IMR-90 (cell line): ENCODE measurements around the gene KITLG. TPM values are rescaled to one million over a fixed set of nuclear protein-coding genes. Genes with fewer than 3 reads are reported as not detected.
A peak's percentile ranks its signal among the peaks of the same experiment; 100 is the strongest.

Experiments used
- ATAC-seq: fragments of 200-7000 bp; cut with Tn5 transposase; 2 replicates; pipeline ENCODE4 v1.9.1; 2020; ENCODE audit warnings: low read depth, mild to moderate bottlenecking, moderate library complexity
- BruUV-seq: library from RNA; stranded (reverse); fragments of 400-500 nt; replicated peaks from 2 replicates; lab custom pipeline; 2021; lab: Mats Ljungman, UMichigan
- CTCF ChIA-PET: fragments of 300-600 bp; formaldehyde crosslinking; extraction: SDS; loops from one replicate; lab custom pipeline; 2021; ENCODE audit warnings: antibody characterized with exemption; lab: Yijun Ruan, JAX
- POLR2A ChIA-PET: fragments of 300-600 bp; sonication (Branson Sonifier 250); formaldehyde crosslinking; loops from one replicate; lab custom pipeline; 2022; ENCODE audit warnings: antibody characterized with exemption; ENCODE audit not compliant: unreplicated experiment; lab: Charles Lee
- DNase-seq: peaks from one replicate; pipeline ENCODE4 v3.0.0; 2013
- H2AFZ ChIP-seq: replicated peaks from 2 replicates; pipeline ENCODE3; 2013; ENCODE audit warnings: low read length, mild to moderate bottlenecking; ENCODE audit not compliant: poor library complexity
- H2AK5ac ChIP-seq: 2 replicates; pipeline ENCODE4 v1.6.1; 2013; ENCODE audit warnings: low read depth, low read length, inconsistent platforms
- H2AK9ac ChIP-seq: replicated peaks from 2 replicates; pipeline ENCODE3; 2013; ENCODE audit warnings: mild to moderate bottlenecking, low read depth, low read length, moderate library complexity; ENCODE audit not compliant: poor library complexity
- H2BK120ac ChIP-seq: 2 replicates; pipeline ENCODE4 v1.6.1; 2013; ENCODE audit warnings: low read depth, low read length, inconsistent platforms
- H2BK15ac ChIP-seq: 3 replicates; pipeline ENCODE4 v1.6.1; 2013; ENCODE audit warnings: low read depth, low read length, inconsistent platforms
- H2BK20ac ChIP-seq: 2 replicates; pipeline ENCODE4 v1.6.1; 2013; ENCODE audit warnings: low read depth, mild to moderate bottlenecking, inconsistent platforms, low read length, moderate library complexity
- H2BK5ac ChIP-seq: 2 replicates; pipeline ENCODE4 v1.6.1; 2013; ENCODE audit warnings: mild to moderate bottlenecking, low read depth, low read length, inconsistent platforms; ENCODE audit not compliant: poor library complexity, severe bottlenecking
- H3K14ac ChIP-seq: replicated peaks from 2 replicates; pipeline ENCODE4 v1.6.1; 2013; ENCODE audit warnings: low read depth, low read length, inconsistent platforms
- H3K18ac ChIP-seq: 2 replicates; pipeline ENCODE4 v1.6.1; 2013; ENCODE audit warnings: low read depth, low read length, control low read depth
- H3K23ac ChIP-seq: 2 replicates; pipeline ENCODE4 v1.6.1; 2013; ENCODE audit warnings: low read depth, low read length, inconsistent platforms
- H3K27ac ChIP-seq: 2 replicates; pipeline ENCODE4 v1.5.1; 2013; ENCODE audit warnings: mild to moderate bottlenecking, control low read depth, low read length; ENCODE audit not compliant: insufficient read depth
- H3K27me3 ChIP-seq: 2 replicates; pipeline ENCODE4 v1.6.1; 2013; ENCODE audit warnings: low read length; ENCODE audit not compliant: control insufficient read depth, insufficient read depth
- H3K36me3 ChIP-seq: 2 replicates; pipeline ENCODE4 v1.6.1; 2013; ENCODE audit warnings: low read length, mixed read lengths; ENCODE audit not compliant: control insufficient read depth, insufficient read depth
- H3K4ac ChIP-seq: 2 replicates; pipeline ENCODE4 v1.6.1; 2013; ENCODE audit warnings: low read depth, low read length, inconsistent platforms
- H3K4me1 ChIP-seq: 2 replicates; pipeline ENCODE4 v1.6.1; 2013; ENCODE audit warnings: low read length, mixed read lengths; ENCODE audit not compliant: control insufficient read depth, insufficient read depth
- H3K4me2 ChIP-seq: 2 replicates; pipeline ENCODE4 v1.6.1; 2013; ENCODE audit warnings: low read depth, mild to moderate bottlenecking, control low read depth, low read length, moderate library complexity
- H3K4me3 ChIP-seq: 2 replicates; pipeline ENCODE4 v1.5.1; 2013; ENCODE audit warnings: low read depth, mild to moderate bottlenecking, control low read depth, low read length, moderate library complexity; ENCODE audit not compliant: insufficient read depth
- H3K56ac ChIP-seq: 2 replicates; pipeline ENCODE4 v1.6.1; 2013; ENCODE audit warnings: low read length, inconsistent platforms; ENCODE audit not compliant: insufficient read depth; ENCODE audit errors: extremely low read depth
- H3K79me1 ChIP-seq, 2 experiments: 2 replicates each; pipeline ENCODE4 v1.6.1; 2013; ENCODE audit warnings: low read length in 2 of 2, inconsistent platforms in 1 of 2, low read depth in 1 of 2
- H3K9ac ChIP-seq: 2 replicates; pipeline ENCODE4 v1.6.1; 2013; ENCODE audit warnings: low read depth, low read length, control low read depth
- H3K9me1 ChIP-seq: 2 replicates; pipeline ENCODE4 v1.6.1; 2013; ENCODE audit warnings: low read length, inconsistent platforms; ENCODE audit not compliant: insufficient read depth
- H3K9me3 ChIP-seq: 2 replicates; pipeline ENCODE4 v1.6.1; 2013; ENCODE audit warnings: low read length; ENCODE audit not compliant: control insufficient read depth, insufficient read depth
- H4K20me1 ChIP-seq: 2 replicates; pipeline ENCODE4 v1.6.1; 2013; ENCODE audit warnings: low read length, inconsistent platforms; ENCODE audit not compliant: insufficient read depth
- H4K5ac ChIP-seq: 2 replicates; pipeline ENCODE4 v1.6.1; 2013; ENCODE audit warnings: mild to moderate bottlenecking, low read depth, low read length, control low read depth
- H4K8ac ChIP-seq, 2 experiments: 2 replicates each; pipeline ENCODE4 v1.6.1; 2013; ENCODE audit warnings: low read depth in 2 of 2, low read length in 2 of 2, control low read depth in 1 of 2, inconsistent platforms in 1 of 2
- H4K91ac ChIP-seq: 2 replicates; pipeline ENCODE4 v1.6.1; 2013; ENCODE audit warnings: low read depth, low read length, inconsistent platforms; ENCODE audit not compliant: insufficient read depth
- BHLHE40 ChIP-seq: fragments of 150-350 bp; IDR thresholded peaks from 2 replicates; pipeline ENCODE4 v1.6.1; 2016; ENCODE audit warnings: mild to moderate bottlenecking, low read depth, low read length
- CEBPB ChIP-seq: IDR thresholded peaks from 2 replicates; pipeline ENCODE4 v1.6.1; 2012; ENCODE audit warnings: low read depth, low read length, improper control_type of control experiment
- CHD1 ChIP-seq: IDR thresholded peaks from 2 replicates; pipeline ENCODE4 v1.6.1; 2012; ENCODE audit warnings: low read depth, low read length, improper control_type of control experiment
- FOS ChIP-seq: fragments of 150-350 bp; IDR thresholded peaks from 2 replicates; pipeline ENCODE4 v1.6.1; 2016; ENCODE audit warnings: low read depth, low read length
- MAFK ChIP-seq: IDR thresholded peaks from 2 replicates; pipeline ENCODE4 v1.6.1; 2012; ENCODE audit warnings: low read depth, low read length, improper control_type of control experiment
- MAZ ChIP-seq: IDR thresholded peaks from 2 replicates; pipeline ENCODE4 v1.6.1; 2012; ENCODE audit warnings: low read depth, mild to moderate bottlenecking, low read length, improper control_type of control experiment, moderate library complexity, borderline replicate concordance
- MXI1 ChIP-seq: IDR thresholded peaks from 2 replicates; pipeline ENCODE4 v1.6.1; 2012; ENCODE audit warnings: low read depth, mild to moderate bottlenecking, low read length, moderate library complexity, borderline replicate concordance
- NFE2L2 ChIP-seq: fragments of 150-350 bp; IDR thresholded peaks from 2 replicates; pipeline ENCODE4 v1.6.1; 2016; ENCODE audit warnings: low read depth, mild to moderate bottlenecking, low read length
- POLR2A ChIP-seq: IDR thresholded peaks from 2 replicates; pipeline ENCODE4 v1.6.1; 2012; ENCODE audit warnings: mild to moderate bottlenecking, low read depth, low read length
- RAD21 ChIP-seq: IDR thresholded peaks from 2 replicates; pipeline ENCODE4 v1.6.1; 2012; ENCODE audit warnings: low read length, improper control_type of control experiment
- RCOR1 ChIP-seq: IDR thresholded peaks from 2 replicates; pipeline ENCODE4 v1.6.1; 2012; ENCODE audit warnings: mild to moderate bottlenecking, low read length, improper control_type of control experiment; ENCODE audit not compliant: insufficient replicate concordance
- RFX5 ChIP-seq: IDR thresholded peaks from 2 replicates; pipeline ENCODE4 v1.8.0; 2012; ENCODE audit warnings: low read depth, mild to moderate bottlenecking, low read length, moderate library complexity
- SMC3 ChIP-seq: fragments of 150-350 bp; IDR thresholded peaks from 2 replicates; pipeline ENCODE4 v1.6.1; 2016; ENCODE audit warnings: low read depth, mild to moderate bottlenecking, antibody characterized with exemption, low read length, moderate library complexity
- USF2 ChIP-seq: fragments of 150-350 bp; IDR thresholded peaks from 2 replicates; pipeline ENCODE4 v1.6.1; 2017; ENCODE audit warnings: mild to moderate bottlenecking, antibody characterized with exemption, low read length, low read depth
- WGBS, 2 experiments: methylation state at CpG; one replicate each; pipeline versions ENCODE4 v1.1.5 to v1.1.7; 2013; ENCODE audit warnings: missing lambda C conversion rate in 2 of 2; ENCODE audit not compliant: insufficient read length in 1 of 2; ENCODE audit errors: extremely low coverage in 2 of 2; 5-methylcytosine and 5-hydroxymethylcytosine counted together
- dilution Hi-C: fragments of 300-500 bp; cut with HindIII; formaldehyde crosslinking; loops from one replicate; pipeline ENCODE4 v1.14.3; 2018; ENCODE audit warnings: low sequenced_read_pairs; ENCODE audit not compliant: unreplicated experiment
- in situ Hi-C: fragments of 300-500 bp; cut with MboI; formaldehyde crosslinking; loops from 3 replicates; pipeline ENCODE4 v1.14.3; 2019; ENCODE audit warnings: low sequenced_read_pairs, inconsistent platforms, mixed read lengths
- intact Hi-C: fragments of 100-400 bp; cut with micrococcal nuclease; formaldehyde crosslinking; loops from 2 replicates; pipeline ENCODE4 v1.10.0; 2022
- polyA plus RNA-seq, 3 experiments: library from polyadenylated mRNA; depleted of rRNA; stranded (reverse); fragments of >200 nt; gene quantifications; 2 replicates each; pipeline ENCODE4 v1.2.3, GENCODE V29; 2012; ENCODE audit warnings: low replicate concordance in 1 of 3
- total RNA-seq: library from RNA; depleted of rRNA; stranded (reverse); fragments of >200 nt; gene quantifications from 2 replicates; pipeline ENCODE4 v1.2.3, GENCODE V29; 2012
- TF ChIP-seq, protein P1 (sequence below): fragments of 150-350 bp; IDR thresholded peaks from 2 replicates; pipeline ENCODE4 v1.6.1; 2016; ENCODE audit warnings: low read depth, mild to moderate bottlenecking, low read length, moderate library complexity, borderline replicate concordance
- TF ChIP-seq, protein P2 (sequence below): conservative IDR thresholded peaks from 2 replicates; pipeline ENCODE4 v1.5.1; 2012; ENCODE audit warnings: mild to moderate bottlenecking, low read depth, low read length, improper control_type of control experiment

Gene KITLG
- total and polyA plus RNA-seq, 2 of the 4 experiments (the other 2 are of a cell fraction), result 14.5 to 87.5 TPM

DNA sequence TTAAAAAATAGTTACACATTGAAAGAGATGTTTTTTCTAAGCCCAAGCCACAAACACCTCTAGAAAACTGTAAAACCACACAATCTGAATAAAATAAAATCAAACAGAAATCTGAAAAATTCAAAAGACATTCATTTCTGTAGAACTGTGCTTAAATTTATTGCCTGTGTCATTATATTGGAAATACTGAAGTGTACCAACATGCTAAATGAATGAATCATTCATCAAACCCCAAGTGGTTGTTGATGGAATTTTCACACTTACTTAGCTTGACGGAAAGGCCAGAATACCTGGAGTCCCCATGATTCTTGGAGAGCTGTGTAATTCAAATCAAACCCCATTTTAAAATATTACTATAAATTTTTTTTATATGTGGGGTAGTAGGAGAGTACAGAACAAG lies 2.7 kb downstream of the KITLG start:
- H2BK5ac ChIP-seq, result no peak overlapping the region
- peaks cover 2% of the 10 kb centered on the region; the same call in 1 of the 2 replicates for H3K36me3 ChIP-seq
- no peak overlapping the region for H2BK20ac ChIP-seq
- no CpG with 5 or more reads among the region's 1 CpG for WGBS, 2 experiments
- H3K9me3 ChIP-seq, result no peaks in the 10 kb centered on the region
- H2AFZ ChIP-seq, result no peak overlapping the region
- no peak overlapping the region for H3K56ac ChIP-seq
- H3K4me1 ChIP-seq, result peaks cover 13% of the 10 kb centered on the region
- peaks cover 7% of the 10 kb centered on the region; the same call in 1 of the 2 replicates for H3K9me1 ChIP-seq
- no peak overlapping the region for H4K5ac ChIP-seq
- H2BK120ac ChIP-seq, result no peak overlapping the region
- H4K20me1 ChIP-seq, result peaks cover 33% of the 10 kb centered on the region
- no peak overlapping the region for H4K8ac ChIP-seq
- H3K27me3 ChIP-seq, result no peaks in the 10 kb centered on the region
- H3K27ac ChIP-seq, result no peak overlapping the region
- no peak for ATAC-seq
- no peak for DNase-seq
- in situ Hi-C loops, result loop anchor here (25.0 kb wide), 1 partner anchor 410 kb away; no protein-coding TSS in a partner anchor
- H4K91ac ChIP-seq, result no peak overlapping the region
- H3K18ac ChIP-seq, result no peak overlapping the region
- no peak overlapping the region for H2AK5ac ChIP-seq
- H3K23ac ChIP-seq, result no peak overlapping the region
- H3K4ac ChIP-seq, result no peak overlapping the region
- H2BK15ac ChIP-seq, result no peak overlapping the region
- H3K4me3 ChIP-seq, result no peak overlapping the region
- no TSS peak for BruUV-seq
- no peak overlapping the region for H2AK9ac ChIP-seq
- no peak for TF ChIP-seq MAFK
- no peak for TF ChIP-seq FOS
- no peak for TF ChIP-seq POLR2A
- no peak for TF ChIP-seq RAD21
- no peak for TF ChIP-seq SMC3
- TF ChIP-seq, protein P1, sequence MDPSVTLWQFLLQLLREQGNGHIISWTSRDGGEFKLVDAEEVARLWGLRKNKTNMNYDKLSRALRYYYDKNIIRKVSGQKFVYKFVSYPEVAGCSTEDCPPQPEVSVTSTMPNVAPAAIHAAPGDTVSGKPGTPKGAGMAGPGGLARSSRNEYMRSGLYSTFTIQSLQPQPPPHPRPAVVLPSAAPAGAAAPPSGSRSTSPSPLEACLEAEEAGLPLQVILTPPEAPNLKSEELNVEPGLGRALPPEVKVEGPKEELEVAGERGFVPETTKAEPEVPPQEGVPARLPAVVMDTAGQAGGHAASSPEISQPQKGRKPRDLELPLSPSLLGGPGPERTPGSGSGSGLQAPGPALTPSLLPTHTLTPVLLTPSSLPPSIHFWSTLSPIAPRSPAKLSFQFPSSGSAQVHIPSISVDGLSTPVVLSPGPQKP, result no peak
- no peak for TF ChIP-seq MXI1
- no peak for TF ChIP-seq BHLHE40
- TF ChIP-seq RFX5, result no peak
- no peak for TF ChIP-seq USF2
- no peak for TF ChIP-seq CHD1
- no peak for TF ChIP-seq NFE2L2
- TF ChIP-seq CEBPB, result no peak
- no peak for TF ChIP-seq MAZ
- no peak for TF ChIP-seq RCOR1
- TF ChIP-seq, protein P2, sequence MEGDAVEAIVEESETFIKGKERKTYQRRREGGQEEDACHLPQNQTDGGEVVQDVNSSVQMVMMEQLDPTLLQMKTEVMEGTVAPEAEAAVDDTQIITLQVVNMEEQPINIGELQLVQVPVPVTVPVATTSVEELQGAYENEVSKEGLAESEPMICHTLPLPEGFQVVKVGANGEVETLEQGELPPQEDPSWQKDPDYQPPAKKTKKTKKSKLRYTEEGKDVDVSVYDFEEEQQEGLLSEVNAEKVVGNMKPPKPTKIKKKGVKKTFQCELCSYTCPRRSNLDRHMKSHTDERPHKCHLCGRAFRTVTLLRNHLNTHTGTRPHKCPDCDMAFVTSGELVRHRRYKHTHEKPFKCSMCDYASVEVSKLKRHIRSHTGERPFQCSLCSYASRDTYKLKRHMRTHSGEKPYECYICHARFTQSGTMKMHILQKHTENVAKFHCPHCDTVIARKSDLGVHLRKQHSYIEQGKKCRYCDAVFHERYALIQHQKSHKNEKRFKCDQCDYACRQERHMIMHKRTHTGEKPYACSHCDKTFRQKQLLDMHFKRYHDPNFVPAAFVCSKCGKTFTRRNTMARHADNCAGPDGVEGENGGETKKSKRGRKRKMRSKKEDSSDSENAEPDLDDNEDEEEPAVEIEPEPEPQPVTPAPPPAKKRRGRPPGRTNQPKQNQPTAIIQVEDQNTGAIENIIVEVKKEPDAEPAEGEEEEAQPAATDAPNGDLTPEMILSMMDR, result no peak
- peak overlapping the region; percentile 38; the same call in 1 of the 2 replicates for H3K4me2 ChIP-seq
- H3K9ac ChIP-seq, result no peak overlapping the region
- no peak overlapping the region for H3K14ac ChIP-seq
- intact Hi-C loops, result no loop called here
- POLR2A ChIA-PET, result no interaction called here
- CTCF ChIA-PET, result interaction anchor here (0.7 kb wide), 1 partner anchor 55 kb away, joined by 3 read pairs; no protein-coding TSS in a partner anchor
- H3K79me1 ChIP-seq, result peaks cover 7 to 43% of the 10 kb centered on the region in 2 experiments; a peak in 2 of 4 replicates
- dilution Hi-C loops, result loop anchor here (25.0 kb wide), 1 partner anchor 410 kb away; no protein-coding TSS in a partner anchor
